Activated naive CD8-positive, alpha-beta T cell (primary cell): Measurements from ENCODE around the gene SLC25A36.
"Not testable (repeated sequence)": the region's sequence is repeated elsewhere in the genome, so short reads cannot be mapped to it uniquely, and the experiment has no call there.

Experiments
- H3K27ac Mint-ChIP-seq: one replicate; pipeline ENCODE4 v1.8.0; 2021; ENCODE audit warnings: mixed read lengths
- H3K27me3 Mint-ChIP-seq: one replicate; pipeline ENCODE4 v1.8.0; 2021; ENCODE audit warnings: mixed read lengths
- H3K36me3 Mint-ChIP-seq: one replicate; pipeline ENCODE4 v1.8.0; 2021; ENCODE audit warnings: mixed read lengths
- H3K4me1 Mint-ChIP-seq: one replicate; pipeline ENCODE4 v1.8.0; 2021; ENCODE audit warnings: low read depth, mixed read lengths
- H3K4me3 Mint-ChIP-seq: one replicate; pipeline ENCODE4 v1.8.0; 2021; ENCODE audit warnings: mild to moderate bottlenecking, mixed read lengths
- H3K9me3 Mint-ChIP-seq: one replicate; pipeline ENCODE4 v1.8.0; 2021; ENCODE audit warnings: low read depth, mixed read lengths

Gene SLC25A36

DNA sequence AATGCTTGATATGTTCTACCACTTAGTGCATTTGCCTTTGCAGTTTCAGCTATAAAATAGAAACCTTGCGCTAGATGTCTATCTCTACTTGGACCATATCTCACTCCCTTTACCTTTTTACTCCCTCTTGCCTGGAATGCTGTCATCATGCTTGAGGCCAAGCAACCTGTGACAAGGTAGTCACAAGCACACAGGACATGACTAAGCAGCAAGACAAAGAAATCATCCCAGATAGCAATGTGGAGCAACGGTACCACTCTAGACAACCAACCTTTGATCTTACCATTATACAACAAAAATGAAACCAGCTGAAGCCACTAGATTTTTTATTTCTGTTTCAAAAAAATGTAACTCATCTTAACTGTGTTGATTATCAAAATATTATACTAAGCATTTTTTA, 59.0 kb downstream of the SLC25A36 start:
- peaks cover 1% of the 10 kb centered on the region for H3K27me3 Mint-ChIP-seq
- H3K36me3 Mint-ChIP-seq, result no peaks in the 10 kb centered on the region
- H3K27ac Mint-ChIP-seq, result no peak overlapping the region

DNA sequence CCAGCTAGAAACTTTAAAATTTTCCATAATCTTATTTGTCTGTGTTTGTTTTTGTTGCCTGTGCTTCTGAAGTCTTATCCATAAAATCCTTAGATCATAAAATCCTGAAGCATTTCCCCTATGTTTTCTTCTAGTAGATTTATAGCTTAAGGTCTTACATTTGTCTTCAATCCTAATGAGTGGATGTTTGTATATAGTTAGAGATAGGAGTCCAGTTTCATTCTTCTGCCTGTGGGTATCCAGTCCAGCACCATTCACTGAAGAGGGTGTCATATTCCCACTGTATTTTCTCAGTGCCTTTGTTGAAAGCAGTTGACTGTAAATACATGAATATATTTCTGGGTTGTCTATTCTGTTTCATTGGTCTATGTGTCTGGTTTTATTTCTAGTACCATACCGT, 64.7 kb downstream of the SLC25A36 start:
- H3K4me1 Mint-ChIP-seq, result peaks cover 2% of the 10 kb centered on the region
- no peak overlapping the region for H3K27ac Mint-ChIP-seq
- H3K4me3 Mint-ChIP-seq, result no peak overlapping the region
- peaks cover 13% of the 10 kb centered on the region for H3K27me3 Mint-ChIP-seq
- no peaks in the 10 kb centered on the region for H3K9me3 Mint-ChIP-seq
- no peaks in the 10 kb centered on the region for H3K36me3 Mint-ChIP-seq

More for the DNA sequence above, 59.0 kb downstream of the SLC25A36 start:
- no peak overlapping the region for H3K4me3 Mint-ChIP-seq
- H3K9me3 Mint-ChIP-seq, result no peaks in the 10 kb centered on the region
- H3K4me1 Mint-ChIP-seq, result peaks cover 3% of the 10 kb centered on the region

DNA sequence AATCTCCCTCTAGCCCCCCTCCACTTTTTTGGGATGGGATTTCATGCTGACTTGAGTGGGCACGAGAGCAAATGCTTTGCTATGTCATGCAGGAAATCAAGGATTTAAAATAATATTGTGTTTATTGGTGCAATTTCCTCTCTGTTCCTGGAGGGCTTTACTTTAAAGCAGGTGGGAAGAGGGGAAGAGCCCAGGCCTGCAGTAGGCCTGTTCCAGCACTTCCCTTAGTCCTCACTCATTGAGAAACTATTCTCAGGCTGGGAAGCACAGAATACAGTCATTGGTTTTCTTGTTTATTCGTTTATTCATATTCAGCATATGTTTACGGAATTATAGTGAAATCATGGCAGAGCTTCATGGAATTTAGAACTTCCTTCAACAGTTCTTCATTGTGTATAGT, 67.9 kb downstream of the SLC25A36 start:
- H3K4me3 Mint-ChIP-seq, result no peak overlapping the region
- H3K4me1 Mint-ChIP-seq, result peaks cover 5% of the 10 kb centered on the region
- H3K27me3 Mint-ChIP-seq, result peaks cover 15% of the 10 kb centered on the region
- no peak overlapping the region for H3K27ac Mint-ChIP-seq
- no peaks in the 10 kb centered on the region for H3K36me3 Mint-ChIP-seq
- no peaks in the 10 kb centered on the region for H3K9me3 Mint-ChIP-seq

DNA sequence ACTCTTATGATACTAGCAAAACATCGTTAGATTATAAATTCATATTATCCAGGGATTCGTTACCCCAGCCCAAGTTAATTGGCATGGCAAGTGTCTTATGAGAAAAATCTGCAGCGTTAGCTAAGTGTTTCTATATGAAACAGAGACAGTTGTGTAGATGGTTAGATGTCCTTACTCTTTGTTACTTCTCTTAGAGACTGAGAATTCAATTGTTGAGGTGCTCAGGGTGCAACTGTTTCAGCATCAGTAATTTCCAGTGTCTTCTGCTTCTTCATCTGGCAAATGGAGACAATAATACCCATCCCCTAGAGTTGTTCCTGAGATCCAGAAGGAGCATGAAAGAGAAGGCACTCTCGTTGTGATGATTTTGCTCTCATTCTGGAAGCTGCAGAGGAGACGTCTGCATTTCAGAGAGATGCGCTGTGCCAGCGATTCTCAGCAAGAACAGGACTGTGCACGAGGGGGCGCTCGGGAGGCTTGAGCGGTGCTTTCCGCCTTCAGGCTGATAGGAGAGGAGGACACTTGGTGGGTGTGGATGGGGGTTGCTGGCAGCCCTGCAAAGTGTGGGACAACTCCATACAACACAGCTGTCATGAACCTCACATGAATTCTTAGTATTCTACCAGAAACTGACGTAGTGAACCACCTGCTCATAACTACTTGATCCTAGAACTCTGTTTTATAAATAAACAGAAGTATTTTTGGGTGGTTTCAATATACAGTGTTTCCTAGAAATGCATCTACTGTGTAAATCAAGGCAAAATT, 69.8 kb downstream of the SLC25A36 start:
- Mint-ChIP-seq H3K27me3 (peaks cover 15% of the 10 kb centered on the region), H3K9me3 (no peaks in the 10 kb centered on the region), H3K4me1 (peaks cover 5% of the 10 kb centered on the region), H3K36me3 (no peaks in the 10 kb centered on the region), H3K4me3 (no peak overlapping the region), H3K27ac (no peak overlapping the region)

DNA sequence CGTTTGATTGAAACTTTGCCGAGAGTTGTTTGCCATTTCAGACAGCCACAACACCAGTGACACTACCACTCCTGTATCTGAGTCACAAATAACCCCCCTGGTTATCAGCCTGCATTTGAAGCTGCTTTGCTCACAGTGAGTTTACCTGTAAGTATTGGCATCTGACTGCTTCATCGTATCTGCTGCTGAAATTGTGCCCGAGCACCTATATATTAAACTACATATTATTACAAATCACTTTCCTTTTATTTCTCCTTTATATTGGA, 70.3 kb downstream of the SLC25A36 start:
- Mint-ChIP-seq H3K9me3 (no peaks in the 10 kb centered on the region), H3K27me3 (peaks cover 15% of the 10 kb centered on the region), H3K4me1 (peaks cover 5% of the 10 kb centered on the region), H3K27ac (no peak overlapping the region), H3K4me3 (no peak overlapping the region), H3K36me3 (no peaks in the 10 kb centered on the region)

DNA sequence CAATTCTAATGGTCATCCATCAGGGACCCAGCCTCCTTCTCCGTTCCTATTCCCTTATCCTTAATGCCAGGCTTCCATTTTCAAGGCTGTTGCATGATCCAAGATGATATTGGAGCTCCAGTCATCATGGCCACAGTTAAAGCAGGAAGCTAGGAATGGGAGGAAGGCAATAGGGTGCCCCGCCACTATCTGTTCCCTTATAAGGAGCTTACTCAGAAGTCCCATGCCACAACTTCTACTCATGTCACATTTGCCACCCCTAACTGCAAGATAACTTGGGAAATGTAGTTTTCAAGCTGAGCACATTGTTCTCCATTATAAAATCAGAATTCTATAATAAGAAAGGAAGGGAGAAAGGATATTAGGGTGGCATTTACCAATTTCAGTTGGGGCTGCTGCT, 70.9 kb downstream of the SLC25A36 start:
- Mint-ChIP-seq H3K4me1 (peaks cover 8% of the 10 kb centered on the region), H3K36me3 (no peaks in the 10 kb centered on the region), H3K27me3 (peaks cover 15% of the 10 kb centered on the region), H3K9me3 (no peaks in the 10 kb centered on the region), H3K4me3 (no peak overlapping the region), H3K27ac (no peak overlapping the region)

DNA sequence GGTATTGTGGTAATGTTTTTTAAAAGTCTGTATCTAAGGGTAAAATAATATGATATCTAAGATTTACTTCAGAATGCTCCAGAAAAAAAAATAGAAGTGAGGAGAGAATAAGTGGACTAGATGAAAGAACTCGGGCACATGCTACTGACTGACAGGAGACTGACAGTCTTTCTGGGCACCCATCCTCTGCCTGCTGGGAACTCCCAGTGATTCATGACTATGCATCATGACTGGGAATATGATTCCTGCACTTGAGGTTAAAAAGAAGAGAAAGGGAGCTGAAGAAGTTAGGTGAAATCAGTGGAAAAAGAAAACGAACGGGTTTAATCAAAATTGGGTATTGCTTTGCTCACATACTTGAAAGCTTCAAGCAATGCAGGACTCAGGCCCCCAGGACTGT, 73.8 kb downstream of the SLC25A36 start:
- no peak overlapping the region for H3K27ac Mint-ChIP-seq

DNA sequence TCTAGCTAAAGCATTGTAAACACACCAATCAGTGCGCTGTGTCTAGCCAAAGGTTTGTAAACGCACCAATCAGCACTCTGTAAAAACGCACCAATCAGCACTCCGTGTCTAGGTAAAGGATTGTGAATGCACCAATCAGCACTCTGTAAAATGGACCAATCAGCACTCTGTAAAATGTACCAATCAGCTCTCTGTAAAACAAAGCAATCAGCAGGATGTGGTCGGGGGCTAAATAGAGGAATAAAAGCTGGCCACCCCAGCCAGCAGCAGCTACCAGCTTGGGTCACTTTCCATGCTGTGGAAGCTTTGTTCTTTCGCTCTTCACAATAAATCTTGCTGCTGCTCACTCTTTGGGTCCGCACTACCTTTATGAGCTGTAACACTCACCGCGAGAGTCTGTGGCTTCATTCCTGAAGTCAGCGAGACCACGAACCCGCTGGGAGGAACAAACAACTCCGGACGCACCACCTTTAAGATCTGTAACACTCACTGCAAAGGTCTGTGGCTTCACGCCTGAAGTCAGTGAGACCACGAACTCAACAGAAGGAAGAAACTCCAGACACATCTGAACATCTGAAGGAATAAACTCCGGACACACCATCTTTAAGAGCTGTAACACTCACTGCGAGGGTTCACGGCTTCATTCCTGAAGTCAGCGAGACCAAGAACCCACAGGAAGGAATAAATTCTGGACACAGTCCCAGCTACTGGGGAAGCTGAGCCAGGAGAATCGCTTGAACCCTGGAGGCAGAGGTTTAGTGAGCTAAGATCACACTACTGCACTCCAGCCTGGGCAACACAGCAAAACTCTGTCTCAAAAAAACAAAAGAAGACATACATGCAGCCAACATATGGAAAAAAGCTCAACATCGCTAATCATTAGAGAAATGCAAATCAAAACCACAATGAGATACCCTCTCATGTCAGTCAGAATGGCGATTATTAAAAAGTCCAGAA, 76.0 kb downstream of the SLC25A36 start:
- H3K27me3 Mint-ChIP-seq, H3K9me3 Mint-ChIP-seq, H3K36me3 Mint-ChIP-seq, H3K4me1 Mint-ChIP-seq, H3K27ac Mint-ChIP-seq: not testable (repeated sequence)
- peak overlapping the region; percentile 54 for H3K4me3 Mint-ChIP-seq

More for the DNA sequence above, 73.8 kb downstream of the SLC25A36 start:
- Mint-ChIP-seq H3K4me1 (peaks cover 13% of the 10 kb centered on the region), H3K9me3 (no peaks in the 10 kb centered on the region), H3K4me3 (no peak overlapping the region), H3K27me3 (peaks cover 7% of the 10 kb centered on the region), H3K36me3 (no peaks in the 10 kb centered on the region)

DNA sequence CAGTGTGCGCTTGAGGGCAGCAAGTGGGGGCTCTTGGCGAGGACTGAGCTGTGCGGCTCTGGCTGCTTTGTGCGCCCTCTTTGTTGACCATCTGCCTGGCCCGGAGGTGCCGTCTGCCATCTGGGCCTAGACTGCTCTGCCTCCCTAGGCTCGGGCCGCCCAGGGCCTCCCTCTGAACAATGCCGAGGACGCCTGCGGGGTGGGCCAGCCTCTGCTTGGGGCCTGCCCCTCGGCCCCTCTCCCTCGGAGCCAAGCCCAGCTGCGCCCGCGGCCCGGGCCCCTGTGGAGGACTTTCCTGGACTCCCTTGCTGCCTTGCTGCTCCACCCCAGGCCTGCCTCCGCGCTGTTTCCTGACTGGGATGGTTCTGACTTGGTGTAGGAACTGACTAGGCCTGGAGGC, 77.6 kb downstream of the SLC25A36 start:
- H3K27me3 Mint-ChIP-seq, result no peaks in the 10 kb centered on the region
- H3K4me1 Mint-ChIP-seq, result peaks cover 8% of the 10 kb centered on the region
- H3K27ac Mint-ChIP-seq, result no peak overlapping the region
- no peak overlapping the region for H3K4me3 Mint-ChIP-seq
- no peaks in the 10 kb centered on the region for H3K9me3 Mint-ChIP-seq
- H3K36me3 Mint-ChIP-seq, result no peaks in the 10 kb centered on the region

DNA sequence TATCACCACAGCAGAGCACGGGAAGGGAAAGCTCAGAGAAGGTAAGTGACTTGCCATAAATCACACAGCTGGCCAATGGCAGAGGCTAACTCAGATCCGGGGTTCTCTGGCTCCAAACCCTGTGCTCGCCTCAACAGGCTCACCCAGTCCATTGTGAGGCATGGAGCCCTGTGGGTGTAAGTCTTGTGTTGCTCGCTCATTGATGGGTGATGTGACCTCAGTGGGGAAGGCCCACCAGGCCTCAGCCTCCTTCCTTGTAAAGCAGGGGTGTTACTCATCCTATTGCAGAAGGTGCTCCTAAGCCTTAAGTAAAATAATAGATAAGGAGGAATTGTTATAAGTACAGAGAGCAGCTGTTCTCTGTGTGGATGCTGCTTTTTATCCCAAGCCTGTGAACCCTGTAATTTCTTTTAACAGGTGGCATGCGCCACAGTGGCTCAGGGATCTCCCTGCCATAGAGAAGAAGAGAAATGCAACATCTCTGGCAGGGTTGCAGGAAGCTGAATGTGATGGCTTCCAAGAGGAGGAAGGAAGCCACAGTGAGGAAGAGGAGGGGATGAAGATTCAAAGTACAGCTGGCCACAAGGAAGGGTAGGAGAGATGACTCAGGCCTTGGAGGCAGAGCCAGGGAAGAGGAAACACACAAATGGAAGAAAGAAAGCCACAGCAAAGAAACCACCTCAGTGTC, 78.7 kb downstream of the SLC25A36 start:
- Mint-ChIP-seq H3K27ac (no peak overlapping the region), H3K4me1 (peaks cover 8% of the 10 kb centered on the region), H3K36me3 (no peaks in the 10 kb centered on the region)

DNA sequence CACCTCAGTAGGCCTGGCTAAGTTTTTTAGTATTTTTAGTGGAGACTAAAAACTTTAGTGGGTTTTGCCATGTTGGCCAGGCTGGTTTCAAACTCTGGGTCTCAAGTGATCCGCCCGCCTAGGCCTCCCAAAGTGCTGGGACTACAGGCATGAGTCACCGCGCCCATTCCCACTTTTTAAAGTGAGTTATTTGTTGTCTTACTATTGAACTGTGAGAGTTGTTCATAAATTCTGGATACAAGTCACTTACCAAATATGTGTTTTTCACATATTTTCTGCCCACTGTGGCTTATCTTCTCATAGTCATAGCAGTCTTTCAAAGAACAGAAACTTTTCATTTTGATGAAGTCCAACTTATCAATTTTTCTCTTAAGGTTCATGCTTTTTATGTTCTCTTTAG, 79.6 kb downstream of the SLC25A36 start:
- no peaks in the 10 kb centered on the region for H3K36me3 Mint-ChIP-seq
- no peaks in the 10 kb centered on the region for H3K9me3 Mint-ChIP-seq
- H3K4me1 Mint-ChIP-seq, result peaks cover 8% of the 10 kb centered on the region
- no peak overlapping the region for H3K27ac Mint-ChIP-seq
- no peaks in the 10 kb centered on the region for H3K27me3 Mint-ChIP-seq
- H3K4me3 Mint-ChIP-seq, result no peak overlapping the region

More for the DNA sequence above, 78.7 kb downstream of the SLC25A36 start:
- no peak overlapping the region for H3K4me3 Mint-ChIP-seq
- no peaks in the 10 kb centered on the region for H3K27me3 Mint-ChIP-seq
- H3K9me3 Mint-ChIP-seq, result no peaks in the 10 kb centered on the region
